HL-60 (cell line): ENCODE measurements around the gene TPR.
"Not testable (repeated sequence)": the region's sequence is repeated elsewhere in the genome, so short reads cannot be mapped to it uniquely, and the experiment has no call there.

Source experiments
- DNase-seq, 2 experiments: peaks; one replicate each; pipeline ENCODE4 v3.0.0-alpha.2; 2010 to 2020; ENCODE audit warnings: low read depth in 1 of 2, low spot score in 1 of 2
- H3K27ac ChIP-seq: fragments of 250-450 bp; sonication (Bioruptor Pico); replicated peaks from 2 replicates; pipeline ENCODE4 v1.5.1; 2020; ENCODE audit warnings: mild to moderate bottlenecking, moderate library complexity
- H3K27me3 ChIP-seq: fragments of 250-450 bp; sonication (Bioruptor Pico); 2 replicates; pipeline ENCODE4 v1.5.1; 2021; ENCODE audit warnings: mild to moderate bottlenecking, moderate library complexity; ENCODE audit not compliant: insufficient read depth, poor library complexity, severe bottlenecking
- H3K4me3 ChIP-seq: replicated peaks from 2 replicates; pipeline ENCODE4 v1.5.1; 2011; ENCODE audit warnings: mild to moderate bottlenecking, control low read depth, low read length; ENCODE audit not compliant: insufficient read depth
- CTCF ChIP-seq: IDR thresholded peaks from one replicate; pipeline ENCODE4 v1.5.1; 2011; ENCODE audit warnings: low read length, control low read depth, inconsistent platforms; ENCODE audit not compliant: insufficient read depth
- GABPA ChIP-seq: IDR thresholded peaks from 2 replicates; pipeline ENCODE4 v1.6.1; 2012; ENCODE audit warnings: low read depth
- POLR2AphosphoS5 ChIP-seq: IDR thresholded peaks from 2 replicates; pipeline ENCODE4 v1.6.1; 2012; ENCODE audit warnings: low read depth
- REST ChIP-seq: IDR thresholded peaks from 2 replicates; pipeline ENCODE4 v1.6.1; 2012; ENCODE audit warnings: low read depth; ENCODE audit not compliant: insufficient replicate concordance
- SPI1 ChIP-seq: IDR thresholded peaks from 2 replicates; pipeline ENCODE4 v1.6.1; 2012; ENCODE audit warnings: low read depth, mild to moderate bottlenecking, borderline replicate concordance

Gene TPR

GRCh38 chr1:186403632-186404031 lies 28.6 kb upstream of the TPR start:
- H3K27me3 ChIP-seq, result no peaks in the 10 kb centered on the region
- H3K27ac ChIP-seq, result no peak overlapping the region
- no peak overlapping the region for H3K4me3 ChIP-seq
- no peak for DNase-seq
- TF ChIP-seq CTCF (no peak), SPI1 (no peak), GABPA (no peak), REST (no peak), POLR2AphosphoS5 (no peak)

GRCh38 chr1:186401446-186401845 lies 26.4 kb upstream of the TPR start:
- not testable (repeated sequence) for DNase-seq, H3K27ac ChIP-seq, H3K4me3 ChIP-seq, H3K27me3 ChIP-seq

DNA sequence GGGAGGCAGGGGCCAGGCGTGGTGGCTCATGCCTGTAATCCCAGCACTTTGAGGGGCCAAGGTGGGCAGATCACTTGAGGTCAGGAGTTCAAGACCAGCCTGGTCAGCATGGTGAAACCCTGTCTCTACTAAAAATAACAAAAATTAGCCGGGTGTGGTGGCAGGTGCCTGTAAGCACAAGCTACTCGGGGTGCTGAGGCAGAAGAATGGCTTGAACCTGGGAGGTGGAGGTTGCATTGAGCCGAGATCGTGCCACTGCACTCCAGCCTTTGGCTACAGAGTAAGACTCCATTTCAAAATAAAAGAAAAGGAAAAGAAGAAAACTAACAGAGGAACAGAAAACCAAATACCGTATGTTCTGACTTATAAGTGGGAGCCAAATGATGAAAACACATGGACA lies 17.7 kb upstream of the TPR start:
- not testable (repeated sequence) for DNase-seq, H3K27me3 ChIP-seq, H3K27ac ChIP-seq, H3K4me3 ChIP-seq

DNA sequence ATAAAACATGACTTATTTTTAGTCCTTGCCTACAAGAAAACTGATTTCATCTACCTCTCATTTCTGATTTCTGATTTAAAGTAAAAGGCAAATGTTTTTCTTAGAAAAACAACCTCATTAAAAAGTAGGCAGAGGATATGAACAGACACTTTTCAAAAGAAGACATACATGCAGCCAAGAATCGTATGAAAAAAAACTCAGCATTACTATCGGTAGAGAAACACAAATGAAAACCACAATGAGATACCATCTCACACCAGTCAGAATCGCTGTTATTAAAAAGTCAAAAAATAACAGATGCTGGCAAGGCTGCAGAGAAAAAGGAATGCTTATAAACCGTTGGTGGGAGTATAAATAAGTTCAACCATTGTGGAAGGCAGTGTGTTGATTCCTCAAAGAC lies 16.8 kb upstream of the TPR start:
- Histone ChIP-seq H3K27ac (no peak overlapping the region), H3K27me3 (no peaks in the 10 kb centered on the region), H3K4me3 (no peak overlapping the region)
- TF ChIP-seq REST, result no peak
- TF ChIP-seq POLR2AphosphoS5, result no peak
- TF ChIP-seq SPI1, result no peak
- no peak for TF ChIP-seq GABPA
- no peak for TF ChIP-seq CTCF
- no peak for DNase-seq

DNA sequence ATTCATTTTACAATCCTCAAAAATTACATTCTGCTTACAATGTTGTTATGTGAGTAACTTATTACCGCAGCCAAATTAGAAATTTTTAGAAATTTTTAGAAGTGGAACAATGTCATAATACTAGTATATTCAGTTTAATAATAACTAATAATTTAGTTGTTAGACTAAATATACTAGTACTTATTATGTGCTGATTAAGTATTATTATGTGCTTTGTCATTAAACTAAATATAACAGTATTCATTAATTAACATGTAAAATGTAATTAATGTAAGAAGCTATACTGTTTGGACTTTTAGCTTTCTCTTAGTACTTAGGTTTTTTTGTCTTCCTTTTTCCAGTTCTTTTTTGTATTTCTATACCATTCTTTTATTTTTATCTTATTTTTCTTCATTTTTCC lies 15.9 kb upstream of the TPR start:
- no peak for DNase-seq
- no peak overlapping the region for H3K27ac ChIP-seq
- no peak for TF ChIP-seq CTCF
- no peak for TF ChIP-seq REST
- H3K4me3 ChIP-seq, result no peak overlapping the region
- no peaks in the 10 kb centered on the region for H3K27me3 ChIP-seq
